ENCODE results near the gene DNM2.

- TF ChIP-seq CTCF (IDR thresholded peaks at IDR 0.05) = no peak
- no peak for TF ChIP-seq POLR2AphosphoS5 (IDR thresholded peaks at IDR 0.05)
- TF ChIP-seq POLR2A (IDR thresholded peaks at IDR 0.05) = no peak
- no peak for TF ChIP-seq EP300 (IDR thresholded peaks at IDR 0.05)
Measured at GRCh38 chr19:10719466-10719961, 1.6 kb downstream of the DNM2 start.

Measured in suprapubic skin (tissue), 4 donors.